Gastrocnemius medialis (tissue), 4 donors: ENCODE data around the gene SLC35F1.

Experiments used
- POLR2A ChIP-seq, 2 donors: fragments of 450-650 bp; IDR thresholded peaks; one replicate each; pipeline ENCODE4 v1.6.1; 2017; ENCODE audit warnings: antibody characterized with exemption in 2 of 2, mild to moderate bottlenecking in 2 of 2, moderate library complexity in 2 of 2
- TF ChIP-seq, protein P1 (sequence below), 5 experiments: fragments of 450-650 bp in 3 of 5; fragments of 200-600 bp in 2 of 5; sonication (generic) in 2 of 5; IDR thresholded peaks in 4 of 5; conservative IDR thresholded peaks in 1 of 5; 1 replicate in 4 of 5; 2 replicates in 1 of 5; pipeline ENCODE4 v1.5.1; 2016 to 2019; ENCODE audit warnings: antibody characterized with exemption in 5 of 5, mild to moderate bottlenecking in 3 of 5, moderate library complexity in 3 of 5

GRCh38 chr6:117880824-117881223, 26.2 kb upstream of the SLC35F1 start:
- TF ChIP-seq, protein P1, sequence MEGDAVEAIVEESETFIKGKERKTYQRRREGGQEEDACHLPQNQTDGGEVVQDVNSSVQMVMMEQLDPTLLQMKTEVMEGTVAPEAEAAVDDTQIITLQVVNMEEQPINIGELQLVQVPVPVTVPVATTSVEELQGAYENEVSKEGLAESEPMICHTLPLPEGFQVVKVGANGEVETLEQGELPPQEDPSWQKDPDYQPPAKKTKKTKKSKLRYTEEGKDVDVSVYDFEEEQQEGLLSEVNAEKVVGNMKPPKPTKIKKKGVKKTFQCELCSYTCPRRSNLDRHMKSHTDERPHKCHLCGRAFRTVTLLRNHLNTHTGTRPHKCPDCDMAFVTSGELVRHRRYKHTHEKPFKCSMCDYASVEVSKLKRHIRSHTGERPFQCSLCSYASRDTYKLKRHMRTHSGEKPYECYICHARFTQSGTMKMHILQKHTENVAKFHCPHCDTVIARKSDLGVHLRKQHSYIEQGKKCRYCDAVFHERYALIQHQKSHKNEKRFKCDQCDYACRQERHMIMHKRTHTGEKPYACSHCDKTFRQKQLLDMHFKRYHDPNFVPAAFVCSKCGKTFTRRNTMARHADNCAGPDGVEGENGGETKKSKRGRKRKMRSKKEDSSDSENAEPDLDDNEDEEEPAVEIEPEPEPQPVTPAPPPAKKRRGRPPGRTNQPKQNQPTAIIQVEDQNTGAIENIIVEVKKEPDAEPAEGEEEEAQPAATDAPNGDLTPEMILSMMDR (IDR thresholded peaks at IDR 0.05 in 4 of 5, conservative IDR thresholded peaks at IDR 0.05 in 1 of 5) = no peak
- TF ChIP-seq POLR2A (IDR thresholded peaks at IDR 0.05) = no peak
